MM.1S (cell line): ENCODE data around the gene DGKK.

Experiments
- CTCF ChIP-seq: fragments of 300-600 bp; sonication (generic); IDR thresholded peaks from 2 replicates; pipeline ENCODE4 v1.5.1; 2016; ENCODE audit warnings: antibody characterized with exemption, low read length, mixed read lengths
- EZH2 ChIP-seq: fragments of 300-600 bp; sonication (generic); optimal IDR thresholded peaks from 2 replicates; pipeline ENCODE3; 2017; ENCODE audit warnings: low read depth, mild to moderate bottlenecking, antibody characterized with exemption, low read length, mixed read lengths

GRCh38 chrX:50452782-50453181, 17.8 kb downstream of the DGKK start:
- TF ChIP-seq CTCF (no peak), EZH2 (no peak)
